GM12801 (cell line): ENCODE results near the gene GNAQ.

ENCODE experiments used
- TF ChIP-seq, protein P1 (sequence below): IDR thresholded peaks from one replicate; pipeline ENCODE4 v1.5.1; 2011; ENCODE audit warnings: control low read depth; ENCODE audit not compliant: insufficient read length; ENCODE audit errors: extremely low read depth

GNAQ gene

DNA sequence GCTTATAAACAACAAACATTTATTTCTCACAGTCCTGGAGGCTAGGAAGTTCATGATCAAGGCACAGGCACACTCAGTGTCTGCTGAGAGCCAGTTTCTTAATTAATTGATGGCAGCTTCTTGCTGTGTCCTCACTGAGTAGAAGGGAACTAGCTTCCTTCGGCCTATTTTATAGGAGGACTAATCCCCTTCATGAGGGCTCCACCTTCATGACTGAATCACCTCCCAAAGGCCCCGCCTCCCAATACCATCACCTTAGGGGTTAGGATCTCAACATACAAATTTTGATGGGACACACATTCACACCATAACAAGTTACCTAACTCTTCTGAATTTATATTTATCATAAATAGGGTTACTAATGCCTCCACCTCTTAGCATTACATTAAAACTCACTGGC lies 129.8 kb downstream of the GNAQ start:
- TF ChIP-seq, protein P1, sequence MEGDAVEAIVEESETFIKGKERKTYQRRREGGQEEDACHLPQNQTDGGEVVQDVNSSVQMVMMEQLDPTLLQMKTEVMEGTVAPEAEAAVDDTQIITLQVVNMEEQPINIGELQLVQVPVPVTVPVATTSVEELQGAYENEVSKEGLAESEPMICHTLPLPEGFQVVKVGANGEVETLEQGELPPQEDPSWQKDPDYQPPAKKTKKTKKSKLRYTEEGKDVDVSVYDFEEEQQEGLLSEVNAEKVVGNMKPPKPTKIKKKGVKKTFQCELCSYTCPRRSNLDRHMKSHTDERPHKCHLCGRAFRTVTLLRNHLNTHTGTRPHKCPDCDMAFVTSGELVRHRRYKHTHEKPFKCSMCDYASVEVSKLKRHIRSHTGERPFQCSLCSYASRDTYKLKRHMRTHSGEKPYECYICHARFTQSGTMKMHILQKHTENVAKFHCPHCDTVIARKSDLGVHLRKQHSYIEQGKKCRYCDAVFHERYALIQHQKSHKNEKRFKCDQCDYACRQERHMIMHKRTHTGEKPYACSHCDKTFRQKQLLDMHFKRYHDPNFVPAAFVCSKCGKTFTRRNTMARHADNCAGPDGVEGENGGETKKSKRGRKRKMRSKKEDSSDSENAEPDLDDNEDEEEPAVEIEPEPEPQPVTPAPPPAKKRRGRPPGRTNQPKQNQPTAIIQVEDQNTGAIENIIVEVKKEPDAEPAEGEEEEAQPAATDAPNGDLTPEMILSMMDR = no peak

DNA sequence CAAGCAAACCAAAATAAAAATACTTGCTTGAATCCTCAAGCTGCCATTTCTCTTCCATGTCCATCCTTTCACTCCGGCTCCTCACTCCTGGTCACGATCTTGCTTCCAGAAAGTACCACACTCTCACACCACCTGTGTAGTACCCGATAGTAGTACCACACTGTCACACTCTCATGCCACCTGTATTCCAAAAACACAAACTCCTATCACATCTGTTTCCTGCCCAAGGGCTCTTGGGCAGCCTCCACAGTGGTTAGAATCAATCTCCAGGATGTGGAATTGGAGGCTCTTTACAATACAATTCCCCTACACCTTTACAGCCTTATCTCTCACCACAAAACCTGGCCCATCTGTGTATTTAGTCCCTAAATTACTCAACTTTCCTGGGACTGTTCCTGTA lies 130.6 kb downstream of the GNAQ start:
- TF ChIP-seq, protein P1 = no peak

DNA sequence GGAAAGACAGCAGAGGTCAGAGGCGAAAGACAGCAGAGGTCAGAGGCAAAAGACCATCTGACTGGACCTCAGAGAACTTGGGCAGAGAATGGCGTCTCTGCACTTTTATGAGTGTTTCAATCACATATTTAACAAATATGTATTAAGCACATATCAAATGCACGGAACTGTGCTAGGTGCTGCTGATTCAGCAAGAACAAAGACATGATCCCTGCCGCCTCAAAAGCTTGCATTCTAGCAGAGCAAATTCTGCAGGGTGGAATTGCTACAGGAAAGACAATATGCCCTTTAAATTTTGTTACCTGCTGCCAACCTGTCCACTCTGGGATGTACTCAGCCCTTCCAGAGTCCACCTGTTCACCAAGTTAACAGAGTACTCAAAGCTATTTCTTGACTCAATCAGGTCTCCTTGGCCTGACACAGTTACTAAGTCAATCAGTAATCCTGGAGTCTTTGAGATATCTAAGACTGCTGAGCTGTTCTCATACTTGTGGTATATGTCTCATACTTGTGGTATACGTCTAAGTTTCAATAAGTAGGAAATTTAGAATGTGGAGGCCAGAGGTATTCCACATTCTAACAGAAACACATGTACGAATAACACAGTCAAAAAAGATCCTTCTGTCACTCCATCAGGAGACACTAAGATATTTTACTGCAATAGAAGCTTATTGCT lies 131.8 kb downstream of the GNAQ start:
- TF ChIP-seq, protein P1 = no peak

DNA sequence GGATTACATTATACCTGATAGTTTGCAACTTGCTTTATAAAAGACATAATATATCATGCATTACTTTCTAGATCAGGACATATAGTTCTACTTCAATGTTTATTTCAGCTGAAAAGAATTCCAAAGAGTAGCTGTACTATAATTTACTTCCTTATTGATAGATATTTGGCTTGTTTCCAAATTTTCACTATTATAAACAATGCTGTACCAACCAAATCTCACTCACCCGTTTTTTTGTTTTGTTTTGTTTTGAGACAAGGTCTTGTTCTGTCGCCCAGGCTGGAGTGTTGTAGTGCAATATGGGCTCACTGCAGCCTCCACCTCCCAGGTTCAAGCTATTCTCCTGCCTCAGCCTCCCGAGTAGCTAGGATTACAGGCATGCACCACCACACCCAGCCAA lies 132.7 kb downstream of the GNAQ start:
- TF ChIP-seq, protein P1 = no peak

DNA sequence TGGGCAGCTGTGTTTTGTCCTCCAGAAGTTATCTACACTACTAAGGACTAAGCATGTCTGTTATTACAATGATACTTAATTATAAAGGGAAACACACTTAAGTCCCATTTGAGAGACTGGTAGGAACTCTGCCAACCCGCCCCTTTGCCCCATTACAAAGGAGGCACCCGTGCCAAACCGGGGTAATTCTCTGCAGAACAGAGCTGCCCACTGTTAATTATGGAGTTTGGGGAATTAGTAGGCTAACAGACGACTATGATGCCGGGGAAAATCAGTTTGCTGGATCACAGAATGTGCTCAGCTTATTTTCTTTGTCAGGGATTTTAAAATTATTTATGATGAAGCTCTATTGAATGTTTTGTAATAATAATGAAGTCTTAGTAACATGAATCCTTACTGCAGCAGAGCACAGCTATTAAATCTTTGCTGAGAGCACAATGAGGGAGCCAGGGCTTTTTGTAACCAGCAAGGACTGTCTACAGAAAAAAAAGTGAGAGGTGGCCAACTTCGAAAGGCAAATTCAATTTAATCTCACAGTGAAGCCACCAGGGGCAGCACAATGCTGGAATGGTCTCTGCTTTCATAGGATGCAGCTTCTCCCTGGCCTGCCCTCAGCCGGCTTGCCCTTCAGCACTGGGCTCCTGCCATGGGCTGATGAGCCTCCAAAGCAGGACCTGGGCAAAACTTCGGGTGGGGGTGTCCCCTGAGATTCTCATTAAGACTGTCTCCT lies 134.5 kb downstream of the GNAQ start:
- TF ChIP-seq, protein P1 = no peak

DNA sequence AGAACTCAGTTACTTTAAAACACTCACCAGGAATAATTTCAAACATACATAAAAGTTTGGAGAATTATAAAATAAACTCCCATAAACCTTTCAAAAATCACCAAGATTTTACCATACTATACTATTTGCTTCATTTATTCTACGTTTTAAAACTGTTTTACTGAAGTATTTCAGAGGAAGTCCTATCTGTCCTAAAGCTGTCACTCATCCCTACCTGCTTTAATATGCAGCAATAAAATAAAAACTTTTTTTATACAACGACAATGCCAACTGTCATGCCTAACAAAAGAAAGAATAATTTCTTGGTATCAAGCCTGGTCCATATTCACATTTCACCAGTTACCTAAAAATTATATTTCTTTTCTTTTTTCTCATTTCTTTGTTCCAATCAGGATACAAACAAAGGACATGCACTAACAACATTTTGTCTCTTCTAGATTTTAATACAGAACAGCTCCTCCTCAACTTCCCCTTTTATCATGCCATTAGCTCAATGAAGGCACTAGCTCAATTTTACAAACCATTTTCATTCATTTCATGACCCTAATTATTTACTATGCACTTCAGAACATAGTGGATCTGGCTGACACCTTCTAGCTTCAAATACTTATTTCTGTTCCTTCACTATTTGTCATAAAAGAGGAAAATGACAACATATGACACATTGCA lies 135.2 kb downstream of the GNAQ start:
- TF ChIP-seq, protein P1 = no peak

DNA sequence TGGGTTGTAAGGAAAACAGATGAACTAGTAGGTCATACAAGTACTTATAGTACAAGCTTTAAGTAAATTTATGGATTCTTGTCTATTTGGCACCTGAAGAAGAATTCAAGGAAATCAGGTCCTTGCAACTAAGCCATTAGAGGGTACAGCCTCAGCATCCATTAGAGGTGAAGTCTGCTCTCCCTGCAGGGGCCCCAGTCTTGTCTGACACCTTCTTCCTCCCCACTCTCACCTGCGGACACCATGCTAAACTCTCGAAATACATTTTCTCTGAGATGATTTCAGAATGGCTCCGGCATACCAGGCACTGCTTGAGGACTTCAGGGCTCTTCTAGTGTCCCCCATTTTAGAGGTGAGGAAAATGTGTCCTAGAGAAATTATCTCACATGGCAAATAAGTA lies 137.9 kb downstream of the GNAQ start:
- TF ChIP-seq, protein P1 = no peak
